Measurements from ENCODE around the gene UMOD.
"Not testable (repeated sequence)": the region's sequence is repeated elsewhere in the genome, so short reads cannot be mapped to it uniquely, and the experiment has no call there.

DNA sequence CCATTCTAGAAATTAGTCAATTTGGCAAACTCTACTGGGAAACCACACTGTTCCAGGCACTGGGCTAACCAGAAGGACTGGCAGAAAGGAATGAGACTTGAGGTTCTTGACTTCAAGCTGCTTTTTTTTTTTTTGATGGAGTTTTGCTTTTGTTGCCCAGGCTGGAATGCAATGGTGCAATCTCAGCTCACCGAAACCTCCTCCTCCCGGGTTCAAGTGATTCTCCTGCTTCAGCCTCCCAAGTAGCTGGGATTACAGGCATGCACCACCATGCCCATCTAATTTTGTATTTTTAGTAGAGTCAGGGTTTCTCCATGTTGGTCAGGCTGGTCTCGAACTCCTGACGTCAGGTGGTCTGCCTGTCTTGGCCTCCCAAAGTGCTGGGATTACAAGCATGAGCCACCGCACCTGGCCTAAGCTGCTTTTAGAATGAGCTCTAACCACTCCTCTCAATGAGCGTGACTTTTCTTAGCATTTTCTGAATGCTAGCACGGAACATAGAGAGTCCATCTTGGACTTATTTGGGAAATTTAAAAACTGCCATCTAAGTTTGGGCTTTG lies 39.9 kb downstream of the UMOD start:
- TF ChIP-seq, protein P1, sequence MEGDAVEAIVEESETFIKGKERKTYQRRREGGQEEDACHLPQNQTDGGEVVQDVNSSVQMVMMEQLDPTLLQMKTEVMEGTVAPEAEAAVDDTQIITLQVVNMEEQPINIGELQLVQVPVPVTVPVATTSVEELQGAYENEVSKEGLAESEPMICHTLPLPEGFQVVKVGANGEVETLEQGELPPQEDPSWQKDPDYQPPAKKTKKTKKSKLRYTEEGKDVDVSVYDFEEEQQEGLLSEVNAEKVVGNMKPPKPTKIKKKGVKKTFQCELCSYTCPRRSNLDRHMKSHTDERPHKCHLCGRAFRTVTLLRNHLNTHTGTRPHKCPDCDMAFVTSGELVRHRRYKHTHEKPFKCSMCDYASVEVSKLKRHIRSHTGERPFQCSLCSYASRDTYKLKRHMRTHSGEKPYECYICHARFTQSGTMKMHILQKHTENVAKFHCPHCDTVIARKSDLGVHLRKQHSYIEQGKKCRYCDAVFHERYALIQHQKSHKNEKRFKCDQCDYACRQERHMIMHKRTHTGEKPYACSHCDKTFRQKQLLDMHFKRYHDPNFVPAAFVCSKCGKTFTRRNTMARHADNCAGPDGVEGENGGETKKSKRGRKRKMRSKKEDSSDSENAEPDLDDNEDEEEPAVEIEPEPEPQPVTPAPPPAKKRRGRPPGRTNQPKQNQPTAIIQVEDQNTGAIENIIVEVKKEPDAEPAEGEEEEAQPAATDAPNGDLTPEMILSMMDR (IDR thresholded peaks at IDR 0.05; ENCODE audit: insufficient read depth, low read length) = not testable (repeated sequence)
- TF ChIP-seq GABPA, POLR2AphosphoS5 (IDR thresholded peaks at IDR 0.05; ENCODE audit: low read depth): not testable (repeated sequence)

Measured in HL-60 (cell line).